ENCODE measurements around the gene RSAD1.

Gene RSAD1

GRCh38 chr17:50465635-50466034, 13.0 kb upstream of the RSAD1 start:
- Histone ChIP-seq H3K9ac (ENCODE audit: low read depth in 1 of 2, low read length in 2 of 2) (no peak overlapping the region), H3K4me3 (ENCODE audit: low read length in 2 of 2) (no peak overlapping the region), H3K9me3 (ENCODE audit: control insufficient read depth in 2 of 2, low read length in 2 of 2) (no peaks in the 10 kb centered on the region), H3K36me3 (ENCODE audit: control insufficient read depth in 2 of 2, insufficient read depth in 2 of 2, low read length in 2 of 2) (peaks cover 18 to 24% of the 10 kb centered on the region in 2 donors), H3K27me3 (ENCODE audit: control insufficient read depth in 2 of 2, insufficient read depth in 2 of 2, low read length in 2 of 2) (peaks cover 0 to 3% of the 10 kb centered on the region in 2 donors), H3K4me1 (ENCODE audit: control insufficient read depth in 2 of 2, insufficient read depth in 2 of 2, low read length in 2 of 2) (peaks cover 26 to 41% of the 10 kb centered on the region in 2 donors), H3K27ac (ENCODE audit: low read depth in 2 of 2, low read length in 2 of 2) (peak overlapping the region; percentile 94 to 97)

- Histone ChIP-seq H3K4me1 (ENCODE audit: control insufficient read depth in 2 of 2, insufficient read depth in 2 of 2, low read length in 2 of 2) (peaks cover 31 to 48% of the 10 kb centered on the region in 2 donors), H3K27me3 (ENCODE audit: control insufficient read depth in 2 of 2, insufficient read depth in 2 of 2, low read length in 2 of 2) (peaks cover 0 to 3% of the 10 kb centered on the region in 2 donors), H3K9me3 (ENCODE audit: control insufficient read depth in 2 of 2, low read length in 2 of 2) (no peaks in the 10 kb centered on the region), H3K36me3 (ENCODE audit: control insufficient read depth in 2 of 2, insufficient read depth in 2 of 2, low read length in 2 of 2) (peaks cover 24 to 31% of the 10 kb centered on the region in 2 donors), H3K9ac (ENCODE audit: low read depth in 1 of 2, low read length in 2 of 2) (peak overlapping the region; percentile 56 to 58), H3K27ac (ENCODE audit: low read depth in 2 of 2, low read length in 2 of 2) (peak overlapping the region; percentile 94 to 97), H3K4me3 (ENCODE audit: low read length in 2 of 2) (peak overlapping the region; percentile 22 to 42)
These were observed 12.1 kb upstream of the RSAD1 start for GRCh38 chr17:50466371-50467113.

- Histone ChIP-seq H3K4me1 (ENCODE audit: control insufficient read depth in 2 of 2, insufficient read depth in 2 of 2, low read length in 2 of 2) (peaks cover 31 to 48% of the 10 kb centered on the region in 2 donors), H3K36me3 (ENCODE audit: control insufficient read depth in 2 of 2, insufficient read depth in 2 of 2, low read length in 2 of 2) (peaks cover 25 to 32% of the 10 kb centered on the region in 2 donors), H3K4me3 (ENCODE audit: low read length in 2 of 2) (peak overlapping the region; percentile 22 to 42), H3K9me3 (ENCODE audit: control insufficient read depth in 2 of 2, low read length in 2 of 2) (no peaks in the 10 kb centered on the region), H3K27me3 (ENCODE audit: control insufficient read depth in 2 of 2, insufficient read depth in 2 of 2, low read length in 2 of 2) (peaks cover 0 to 3% of the 10 kb centered on the region in 2 donors), H3K27ac (ENCODE audit: low read depth in 2 of 2, low read length in 2 of 2) (peak overlapping the region; percentile 94 to 97), H3K9ac (ENCODE audit: low read depth in 1 of 2, low read length in 2 of 2) (peak overlapping the region; percentile 56 to 58)
These were observed 11.4 kb upstream of the RSAD1 start for GRCh38 chr17:50467114-50467854.

- no peak overlapping the region for H3K4me3 ChIP-seq (ENCODE audit: low read length in 2 of 2)
- peaks cover 0 to 3% of the 10 kb centered on the region in 2 donors for H3K27me3 ChIP-seq (ENCODE audit: control insufficient read depth in 2 of 2, insufficient read depth in 2 of 2, low read length in 2 of 2)
- no peaks in the 10 kb centered on the region for H3K9me3 ChIP-seq (ENCODE audit: control insufficient read depth in 2 of 2, low read length in 2 of 2)
- H3K36me3 ChIP-seq (ENCODE audit: control insufficient read depth in 2 of 2, insufficient read depth in 2 of 2, low read length in 2 of 2): peaks cover 19 to 28% of the 10 kb centered on the region in 2 donors
- H3K9ac ChIP-seq (ENCODE audit: low read depth in 1 of 2, low read length in 2 of 2): no peak overlapping the region
- H3K4me1 ChIP-seq (ENCODE audit: control insufficient read depth in 2 of 2, insufficient read depth in 2 of 2, low read length in 2 of 2): peaks cover 31 to 48% of the 10 kb centered on the region in 2 donors
- H3K27ac ChIP-seq (ENCODE audit: low read depth in 2 of 2, low read length in 2 of 2): peak overlapping the region; percentile 94 to 97
These were observed 10.8 kb upstream of the RSAD1 start for GRCh38 chr17:50467855-50468303.

GRCh38 chr17:50468304-50469207, 10.1 kb upstream of the RSAD1 start, which contains the start of gene CHAD:
Gene CHAD, minus strand, starts transcription at chr17:50468880. Its CDS starts 67 bp downstream, at chr17:50468813.
- no peaks in the 10 kb centered on the region for H3K9me3 ChIP-seq (ENCODE audit: control insufficient read depth in 2 of 2, low read length in 2 of 2)
- peaks cover 31 to 48% of the 10 kb centered on the region in 2 donors for H3K4me1 ChIP-seq (ENCODE audit: control insufficient read depth in 2 of 2, insufficient read depth in 2 of 2, low read length in 2 of 2)
- peak within 1 kb of the TSS in 1 of 2 donors; percentile 13 for H3K9ac ChIP-seq (ENCODE audit: low read depth in 1 of 2, low read length in 2 of 2)
- H3K36me3 ChIP-seq (ENCODE audit: control insufficient read depth in 2 of 2, insufficient read depth in 2 of 2, low read length in 2 of 2): peaks cover 14 to 25% of the 10 kb centered on the region in 2 donors
- H3K4me3 ChIP-seq (ENCODE audit: low read length in 2 of 2): peak within 1 kb of the TSS in 1 of 2 donors; percentile 7
- peaks cover 0 to 3% of the 10 kb centered on the region in 2 donors for H3K27me3 ChIP-seq (ENCODE audit: control insufficient read depth in 2 of 2, insufficient read depth in 2 of 2, low read length in 2 of 2)
- H3K27ac ChIP-seq (ENCODE audit: low read depth in 2 of 2, low read length in 2 of 2): peak within 1 kb of the TSS; percentile 94 to 97

- H3K36me3 ChIP-seq (ENCODE audit: control insufficient read depth in 2 of 2, insufficient read depth in 2 of 2, low read length in 2 of 2): peaks cover 20 to 29% of the 10 kb centered on the region in 2 donors
- peak overlapping the region in 1 of 2 donors; percentile 6 for H3K9ac ChIP-seq (ENCODE audit: low read depth in 1 of 2, low read length in 2 of 2)
- no peaks in the 10 kb centered on the region for H3K9me3 ChIP-seq (ENCODE audit: control insufficient read depth in 2 of 2, low read length in 2 of 2)
- peaks cover 0 to 3% of the 10 kb centered on the region in 2 donors for H3K27me3 ChIP-seq (ENCODE audit: control insufficient read depth in 2 of 2, insufficient read depth in 2 of 2, low read length in 2 of 2)
- peak overlapping the region in 1 of 2 donors; percentile 71 for H3K27ac ChIP-seq (ENCODE audit: low read depth in 2 of 2, low read length in 2 of 2)
- peak overlapping the region in 1 of 2 donors; percentile 7 for H3K4me3 ChIP-seq (ENCODE audit: low read length in 2 of 2)
- H3K4me1 ChIP-seq (ENCODE audit: control insufficient read depth in 2 of 2, insufficient read depth in 2 of 2, low read length in 2 of 2): peaks cover 31 to 48% of the 10 kb centered on the region in 2 donors
These were observed 9.5 kb upstream of the RSAD1 start for GRCh38 chr17:50469208-50469605.

GRCh38 chr17:50469671-50470305, 8.9 kb upstream of the RSAD1 start:
- peaks cover 0 to 3% of the 10 kb centered on the region in 2 donors for H3K27me3 ChIP-seq (ENCODE audit: control insufficient read depth in 2 of 2, insufficient read depth in 2 of 2, low read length in 2 of 2)
- H3K36me3 ChIP-seq (ENCODE audit: control insufficient read depth in 2 of 2, insufficient read depth in 2 of 2, low read length in 2 of 2): peaks cover 19 to 29% of the 10 kb centered on the region in 2 donors
- peaks cover 31 to 50% of the 10 kb centered on the region in 2 donors for H3K4me1 ChIP-seq (ENCODE audit: control insufficient read depth in 2 of 2, insufficient read depth in 2 of 2, low read length in 2 of 2)
- no peaks in the 10 kb centered on the region for H3K9me3 ChIP-seq (ENCODE audit: control insufficient read depth in 2 of 2, low read length in 2 of 2)
- peak overlapping the region; percentile 9 to 13 for H3K9ac ChIP-seq (ENCODE audit: low read depth in 1 of 2, low read length in 2 of 2)
- peak overlapping the region; percentile 69 to 71 for H3K27ac ChIP-seq (ENCODE audit: low read depth in 2 of 2, low read length in 2 of 2)
- peak overlapping the region in 1 of 2 donors; percentile 26 for H3K4me3 ChIP-seq (ENCODE audit: low read length in 2 of 2)

- no peak overlapping the region for H3K4me3 ChIP-seq (ENCODE audit: low read length in 2 of 2)
- H3K36me3 ChIP-seq (ENCODE audit: control insufficient read depth in 2 of 2, insufficient read depth in 2 of 2, low read length in 2 of 2): peaks cover 18 to 24% of the 10 kb centered on the region in 2 donors
- peak overlapping the region; percentile 9 to 36 for H3K9ac ChIP-seq (ENCODE audit: low read depth in 1 of 2, low read length in 2 of 2)
- H3K27ac ChIP-seq (ENCODE audit: low read depth in 2 of 2, low read length in 2 of 2): peak overlapping the region; percentile 69 to 71
- H3K4me1 ChIP-seq (ENCODE audit: control insufficient read depth in 2 of 2, insufficient read depth in 2 of 2, low read length in 2 of 2): peaks cover 31 to 52% of the 10 kb centered on the region in 2 donors
- H3K27me3 ChIP-seq (ENCODE audit: control insufficient read depth in 2 of 2, insufficient read depth in 2 of 2, low read length in 2 of 2): peaks cover 0 to 3% of the 10 kb centered on the region in 2 donors
- no peaks in the 10 kb centered on the region for H3K9me3 ChIP-seq (ENCODE audit: control insufficient read depth in 2 of 2, low read length in 2 of 2)
These were observed 8.2 kb upstream of the RSAD1 start for GRCh38 chr17:50470426-50470825.
